Caki2 (cell line): ENCODE data around the gene UBE2M. TPM values are rescaled to one million over a fixed set of nuclear protein-coding genes. Genes with fewer than 3 reads are reported as not detected.
"Not testable (repeated sequence)": the region's sequence is repeated elsewhere in the genome, so short reads cannot be mapped to it uniquely, and the experiment has no call there.

ENCODE experiments used
- DNase-seq: peaks from one replicate; pipeline ENCODE4 v3.0.0-alpha.2; 2015; ENCODE audit warnings: low read depth
- in situ Hi-C: cut with HindIII; loops from 2 replicates; pipeline ENCODE4 v1.10.0; 2016; ENCODE audit warnings: low sequenced_read_pairs, low pct_unique_long_range_greater_than_20kb, mixed read lengths
- total RNA-seq: library from RNA; depleted of rRNA; stranded (reverse); fragments of >200 nt; shearing (Covaris generic); gene quantifications from 2 replicates; pipeline ENCODE4 v1.2.3, GENCODE V29; 2014; ENCODE audit warnings: low replicate concordance

UBE2M gene
- total RNA-seq, 1 experiment from 2014 or later = 247 TPM

DNA sequence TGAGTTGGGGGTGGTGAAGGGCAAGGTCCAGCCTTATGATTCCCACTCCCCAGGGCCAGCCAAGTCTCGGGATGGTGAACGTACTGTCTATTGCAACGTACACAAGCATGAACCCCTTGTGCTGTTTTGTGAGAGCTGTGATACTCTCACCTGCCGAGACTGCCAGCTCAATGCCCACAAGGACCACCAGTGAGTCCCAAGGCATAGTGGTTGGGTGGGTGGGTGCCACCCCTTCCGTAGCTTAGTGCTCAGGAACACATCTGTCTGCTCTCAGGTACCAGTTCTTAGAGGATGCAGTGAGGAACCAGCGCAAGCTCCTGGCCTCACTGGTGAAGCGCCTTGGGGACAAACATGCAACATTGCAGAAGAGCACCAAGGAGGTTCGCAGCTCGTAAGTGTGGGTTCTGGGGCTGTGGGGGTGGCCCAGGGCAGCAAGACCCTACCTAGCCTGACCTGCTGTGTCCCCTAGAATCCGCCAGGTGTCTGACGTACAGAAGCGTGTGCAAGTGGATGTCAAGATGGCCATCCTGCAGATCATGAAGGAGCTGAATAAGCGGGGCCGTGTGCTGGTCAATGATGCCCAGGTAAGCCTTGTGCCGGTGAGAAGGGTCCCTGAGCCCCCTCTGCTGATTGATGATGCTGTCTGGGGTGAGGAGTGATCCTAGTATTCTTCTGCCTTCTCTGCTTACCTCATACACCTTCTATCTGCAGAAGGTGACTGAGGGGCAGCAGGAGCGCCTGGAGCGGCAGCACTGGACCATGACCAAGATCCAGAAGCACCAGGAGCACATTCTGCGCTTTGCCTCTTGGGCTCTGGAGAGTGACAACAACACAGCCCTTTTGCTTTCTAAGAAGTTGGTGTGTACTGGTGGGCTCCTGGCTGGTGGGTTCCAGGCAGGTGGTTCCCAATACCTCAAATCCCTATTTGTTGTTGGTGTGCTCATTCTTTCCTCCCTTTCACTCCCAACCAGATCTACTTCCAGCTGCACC is 10.8 kb downstream of the UBE2M start:
- in situ Hi-C loops = no loop called here
- no peak for DNase-seq

DNA sequence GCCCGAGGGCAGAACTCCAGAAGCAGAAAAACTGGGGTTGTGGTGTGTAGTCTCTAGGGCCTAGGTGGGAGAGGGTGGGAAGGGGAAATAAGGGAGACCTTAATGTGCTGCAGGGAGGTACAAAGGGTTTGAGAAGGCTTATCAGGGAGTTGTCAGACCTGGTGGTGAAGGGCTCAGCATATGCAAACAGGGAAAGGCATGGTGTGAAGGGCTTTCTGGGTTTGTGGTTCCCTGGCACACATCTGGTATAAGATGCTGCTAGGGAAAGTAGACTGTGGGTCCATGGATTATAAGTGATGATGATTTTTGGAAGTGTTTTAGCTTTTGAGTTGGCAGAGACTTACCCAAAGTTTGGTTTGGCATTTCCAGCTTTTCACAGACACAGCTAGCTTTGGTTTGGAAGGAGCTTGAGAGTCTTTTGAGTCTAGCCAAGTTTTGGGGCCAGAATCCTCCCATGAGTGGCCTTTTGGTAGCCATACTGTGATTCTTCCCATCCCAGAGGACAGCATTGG is 12.3 kb downstream of the UBE2M start:
- in situ Hi-C loops = no loop called here
- no peak for DNase-seq

GRCh38 chr19:58545286-58546018 is 13.0 kb downstream of the UBE2M start:
- no peak for DNase-seq
- in situ Hi-C loops = no loop called here

DNA sequence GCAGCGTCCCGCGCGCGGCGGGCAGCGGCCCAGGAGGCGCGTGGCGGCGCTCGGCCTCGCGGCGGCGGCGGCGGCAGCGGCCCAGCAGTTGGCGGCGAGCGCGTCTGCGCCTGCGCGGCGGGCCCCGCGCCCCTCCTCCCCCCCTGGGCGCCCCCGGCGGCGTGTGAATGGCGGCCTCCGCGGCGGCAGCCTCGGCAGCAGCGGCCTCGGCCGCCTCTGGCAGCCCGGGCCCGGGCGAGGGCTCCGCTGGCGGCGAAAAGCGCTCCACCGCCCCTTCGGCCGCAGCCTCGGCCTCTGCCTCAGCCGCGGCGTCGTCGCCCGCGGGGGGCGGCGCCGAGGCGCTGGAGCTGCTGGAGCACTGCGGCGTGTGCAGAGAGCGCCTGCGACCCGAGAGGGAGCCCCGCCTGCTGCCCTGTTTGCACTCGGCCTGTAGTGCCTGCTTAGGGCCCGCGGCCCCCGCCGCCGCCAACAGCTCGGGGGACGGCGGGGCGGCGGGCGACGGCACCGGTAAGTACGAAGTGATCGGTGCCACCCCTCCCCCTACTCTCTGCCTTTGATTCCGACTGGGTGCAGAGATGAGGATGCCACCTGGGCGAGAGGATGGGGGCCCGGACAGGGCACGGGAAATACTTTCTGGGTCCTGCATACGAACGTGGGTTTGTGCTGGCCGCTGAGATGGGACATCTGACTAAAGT is 13.7 kb downstream of the UBE2M start:
- in situ Hi-C loops = no loop called here
- no peak for DNase-seq

DNA sequence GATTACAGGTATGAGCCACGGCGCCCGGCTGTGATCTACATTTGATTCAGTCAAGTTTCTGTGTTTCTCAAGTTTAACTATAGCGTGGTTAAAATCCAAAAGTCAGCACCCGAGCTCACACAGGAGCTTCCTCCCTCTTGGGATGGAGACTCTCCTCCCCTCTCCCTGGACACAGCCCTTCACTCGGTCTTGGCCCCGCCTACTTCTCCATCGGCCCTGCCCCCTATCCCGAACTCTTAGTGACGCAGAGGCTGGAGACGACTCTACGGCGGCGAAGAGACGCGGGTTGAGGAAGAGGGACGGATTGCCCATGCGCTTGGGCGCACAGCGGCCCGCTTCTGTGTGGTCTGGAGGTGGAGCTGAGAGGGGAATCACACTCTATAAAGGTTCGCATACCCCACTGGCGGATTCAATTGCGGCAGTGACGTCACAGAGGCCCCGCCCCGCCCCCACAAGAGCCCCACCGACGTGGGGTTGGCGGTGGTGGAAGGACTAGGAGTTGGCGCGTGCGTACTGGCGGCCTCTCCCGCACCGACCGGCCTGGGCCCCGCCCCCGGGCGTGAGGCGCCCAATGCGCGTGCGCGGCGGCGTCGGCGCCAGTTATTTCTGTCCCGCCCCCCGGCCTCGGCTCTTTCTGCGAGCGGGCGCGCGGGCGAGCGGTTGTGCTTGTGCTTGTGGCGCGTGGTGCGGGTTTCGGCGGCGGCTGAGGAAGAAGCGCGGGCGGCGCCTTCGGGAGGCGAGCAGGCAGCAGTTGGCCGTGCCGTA is 14.4 kb downstream of the UBE2M start, which contains the start of gene TRIM28:
Gene TRIM28 (plus strand): TSS at position 239 of the 765 bp plus-strand sequence. CDS start 694 bp downstream, outside the sequence.
- in situ Hi-C loops = no loop called here
- peak; percentile 100 for DNase-seq

GRCh38 chr19:58542641-58543372 is 15.6 kb downstream of the UBE2M start:
- DNase-seq, in situ Hi-C loops: not testable (repeated sequence)

- in situ Hi-C loops, DNase-seq: not testable (repeated sequence)
Measured at GRCh38 chr19:58539169-58539559, 19.2 kb downstream of the UBE2M start.

GRCh38 chr19:58538257-58539168 is 19.9 kb downstream of the UBE2M start:
- no peak for DNase-seq
- in situ Hi-C loops = no loop called here

DNA sequence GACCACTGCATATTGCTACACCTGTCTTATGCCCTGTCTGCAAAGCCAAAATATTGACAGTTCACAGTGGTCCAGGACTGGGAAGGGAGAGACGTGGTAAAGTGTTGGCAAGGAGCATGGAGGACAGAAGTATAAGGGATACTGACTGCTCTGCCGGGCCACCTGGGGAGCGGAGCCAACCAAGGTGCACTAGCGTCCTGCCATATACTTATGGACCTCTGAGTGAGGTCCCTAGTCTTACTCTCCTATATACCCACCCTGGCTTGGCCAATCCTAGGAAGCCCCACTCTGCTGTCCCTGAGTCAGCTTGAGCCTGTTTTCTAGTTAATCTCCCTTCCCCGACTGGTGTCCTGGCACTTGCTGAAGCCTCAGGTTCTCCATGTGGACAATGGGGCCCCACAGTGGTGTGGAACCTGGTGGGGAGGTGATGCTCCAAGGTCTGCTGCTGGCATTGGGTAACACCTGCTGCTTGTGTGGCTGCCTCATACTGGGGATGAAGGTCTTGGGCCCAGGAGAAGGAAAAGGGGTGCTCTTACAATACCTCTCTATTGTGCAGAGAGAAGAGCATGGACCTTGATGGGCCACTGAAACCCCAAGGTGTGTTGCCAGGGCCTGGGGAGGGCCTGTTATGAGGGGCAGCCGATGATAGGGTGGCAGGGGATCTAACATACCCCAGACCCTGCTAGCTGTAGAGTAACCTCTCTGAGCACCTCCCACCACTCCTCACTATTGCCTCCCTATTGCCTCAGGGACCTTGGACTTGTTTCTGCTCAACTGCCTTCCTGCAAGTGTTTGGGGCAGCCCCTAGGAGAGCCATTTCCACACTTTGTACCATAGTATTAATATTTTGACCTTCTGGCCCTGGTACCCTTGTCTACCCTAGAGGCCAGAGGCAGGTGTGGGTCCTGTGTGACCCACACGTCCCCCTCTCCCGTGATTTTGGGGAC is 21.3 kb downstream of the UBE2M start:
- DNase-seq = no peak
- in situ Hi-C loops = no loop called here

DNA sequence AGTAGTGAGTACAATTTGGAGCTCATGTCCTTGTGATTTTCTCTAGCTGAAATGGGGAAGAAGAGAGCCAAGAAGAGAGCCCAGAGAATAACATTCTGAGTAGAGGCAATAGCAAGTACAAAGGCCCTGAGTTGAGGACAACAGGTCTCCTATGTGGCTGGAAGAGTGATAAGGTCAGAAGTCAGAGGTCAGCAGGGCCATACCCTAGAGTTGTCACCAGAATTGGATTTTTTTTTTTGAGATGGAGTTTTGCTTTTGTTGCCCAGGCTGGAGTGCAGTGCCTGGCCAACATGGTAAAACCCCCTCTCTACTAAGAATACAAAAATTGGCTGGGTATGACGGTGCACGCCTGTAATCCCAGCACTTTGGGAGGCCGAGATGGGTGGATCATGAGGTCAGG is 22.6 kb downstream of the UBE2M start:
- no peak for DNase-seq
- in situ Hi-C loops = no loop called here

- no peak for DNase-seq
- in situ Hi-C loops = no loop called here
Measured at GRCh38 chr19:58531034-58531840, 27.2 kb downstream of the UBE2M start.

DNA sequence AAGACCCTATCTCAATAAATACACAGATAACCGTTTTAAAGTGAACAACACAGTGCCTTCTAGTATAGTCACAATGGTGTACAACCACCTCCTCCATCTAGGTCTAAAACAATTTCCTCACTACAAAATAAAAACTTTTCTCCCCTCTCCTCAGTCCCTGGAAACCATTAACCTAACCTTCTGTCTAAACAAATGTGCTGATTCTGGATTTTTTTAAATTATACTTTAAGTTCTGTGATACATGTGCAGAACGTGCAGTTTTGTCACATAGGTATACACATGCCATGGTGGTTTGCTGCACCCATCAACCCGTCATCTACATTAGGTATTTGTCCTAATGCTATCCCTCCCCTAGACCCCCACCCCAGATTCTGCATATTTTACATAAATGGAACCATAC is 29.0 kb downstream of the UBE2M start:
- in situ Hi-C loops = no loop called here

GRCh38 chr19:58522709-58523108 is 35.7 kb downstream of the UBE2M start:
- in situ Hi-C loops = no loop called here
- no peak for DNase-seq

More for the DNA sequence above, 29.0 kb downstream of the UBE2M start:
- DNase-seq = no peak

- in situ Hi-C loops = no loop called here
- DNase-seq = no peak
Measured at GRCh38 chr19:58521651-58522050, 36.8 kb downstream of the UBE2M start.

DNA sequence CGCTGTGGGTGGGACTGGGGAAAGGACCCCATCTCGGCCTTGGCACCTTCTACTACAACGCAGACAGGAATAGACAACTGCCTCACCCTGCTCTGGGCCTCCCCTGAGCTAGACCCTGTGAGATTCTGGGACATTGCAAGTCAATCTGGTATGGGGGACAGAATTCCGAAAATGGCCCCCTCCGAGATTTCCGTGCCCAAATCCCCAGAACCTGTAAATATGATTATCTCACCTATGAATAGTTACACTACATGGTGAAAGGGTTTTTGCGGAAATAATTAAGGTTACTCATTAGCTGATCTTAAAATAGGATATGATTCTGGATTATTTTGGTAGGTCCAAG is 38.2 kb downstream of the UBE2M start:
- no peak for DNase-seq
- in situ Hi-C loops = no loop called here
